Esophagus squamous epithelium (tissue), 4 donors: Measurements from ENCODE around the gene CCM2L.

Experiments used
- CTCF ChIP-seq, 6 experiments: fragments of 450-650 bp in 4 of 6; fragments of 200-600 bp in 2 of 6; sonication (generic) in 2 of 6; IDR thresholded peaks; one replicate each; pipeline ENCODE4 v1.5.1; 2016 to 2019; ENCODE audit warnings: antibody characterized with exemption in 6 of 6, mild to moderate bottlenecking in 4 of 6, moderate library complexity in 4 of 6
- POLR2A ChIP-seq, 4 donors: fragments of 450-650 bp; IDR thresholded peaks; one replicate each; pipeline ENCODE4 v1.6.1; 2017; ENCODE audit warnings: antibody characterized with exemption in 4 of 4, mild to moderate bottlenecking in 4 of 4, moderate library complexity in 3 of 4

- TF ChIP-seq CTCF (IDR thresholded peaks at IDR 0.05) (no peak), POLR2A (IDR thresholded peaks at IDR 0.05) (no peak)
Measured at GRCh38 chr20:32052778-32053362, 42.6 kb downstream of the CCM2L start.
